HT-29 (cell line): ENCODE measurements around the gene YTHDF2. TPM values are rescaled to one million over a fixed set of nuclear protein-coding genes. Genes with fewer than 3 reads are reported as not detected.
"Not testable (repeated sequence)": the region's sequence is repeated elsewhere in the genome, so short reads cannot be mapped to it uniquely, and the experiment has no call there.

Experiments used
- DNase-seq: peaks from one replicate; pipeline ENCODE4 v3.0.0-alpha.2; 2015; ENCODE audit warnings: low spot score
- total RNA-seq: library from RNA; depleted of rRNA; stranded (reverse); fragments of >200 nt; shearing (Covaris generic); gene quantifications from 2 replicates; pipeline ENCODE4 v1.2.3, GENCODE V29; 2014

YTHDF2 gene
- total RNA-seq, 1 experiment from 2014 or later: 45.5 TPM

GRCh38 chr1:28759257-28759656 is 22.5 kb downstream of the YTHDF2 start:
- no peak for DNase-seq

DNA sequence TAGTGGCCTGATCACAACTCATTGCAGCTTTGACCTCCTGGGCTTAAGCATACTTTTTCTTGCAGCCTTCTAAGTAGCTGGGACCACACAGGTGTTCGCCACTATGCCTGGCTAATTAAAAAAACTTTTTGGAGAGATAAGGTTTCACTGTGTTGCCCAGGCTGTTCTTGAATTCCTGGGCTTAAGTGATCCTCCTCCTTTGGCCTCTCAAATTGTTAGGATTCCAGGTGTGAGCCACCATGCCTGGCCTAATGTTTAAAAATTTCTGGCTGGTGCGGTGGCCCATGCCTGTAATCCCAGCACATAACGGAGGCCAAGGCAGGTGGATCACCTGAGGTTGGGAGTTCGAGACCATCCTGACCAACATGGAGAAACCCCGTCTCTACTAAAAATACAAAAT is 24.4 kb downstream of the YTHDF2 start:
- DNase-seq: no peak

DNA sequence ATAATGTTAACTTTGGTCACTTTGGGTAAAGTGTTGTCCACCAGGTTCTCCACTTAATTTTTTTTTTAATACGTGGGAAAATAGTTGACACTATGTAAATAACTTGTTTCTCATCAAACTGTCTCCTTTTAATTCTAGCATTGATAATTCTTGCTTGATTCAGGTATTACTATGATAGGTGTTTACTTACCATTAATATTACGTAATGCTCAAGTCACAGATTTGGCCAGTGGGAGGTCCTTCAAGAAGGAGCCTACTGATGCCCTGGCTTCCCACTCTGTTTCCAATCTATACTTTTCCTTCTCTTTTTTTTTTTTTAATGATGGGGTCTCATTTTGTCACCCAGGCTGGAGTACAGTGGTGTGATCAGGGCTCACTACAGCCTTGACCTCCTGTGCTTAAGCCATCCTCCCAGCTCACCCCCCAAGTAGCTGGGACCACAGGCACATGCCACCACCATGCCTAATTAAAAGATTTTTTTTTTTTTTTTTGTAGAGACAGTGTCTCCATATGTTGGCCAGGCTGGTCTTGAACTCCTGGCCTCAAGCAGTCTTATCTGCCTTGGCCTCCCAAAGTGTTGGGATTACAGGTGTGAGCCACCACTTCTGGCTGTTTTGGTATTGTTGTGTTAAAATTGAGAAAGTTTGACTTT is 29.9 kb downstream of the YTHDF2 start:
- no peak for DNase-seq

GRCh38 chr1:28770601-28771165 is 33.9 kb downstream of the YTHDF2 start:
- no peak for DNase-seq

DNA sequence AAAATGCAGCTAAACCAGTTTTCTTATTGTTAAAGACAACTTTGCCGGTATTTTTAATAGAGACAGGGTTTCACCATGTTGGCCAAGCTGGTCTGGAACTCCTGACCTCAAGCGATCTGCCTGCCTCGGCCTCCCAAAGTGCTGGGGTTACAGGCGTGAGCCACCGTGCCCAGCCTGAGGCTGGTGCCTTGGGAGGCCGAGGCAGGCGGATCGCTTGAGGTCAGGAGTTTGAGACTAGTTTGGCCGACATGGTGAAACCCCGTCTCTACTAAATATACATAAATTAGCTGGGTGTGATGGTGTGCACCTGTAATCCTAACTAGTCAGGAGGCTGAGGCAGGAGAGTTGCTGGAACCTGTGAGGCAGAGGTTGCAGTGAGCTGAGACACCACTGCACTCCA is 35.2 kb downstream of the YTHDF2 start:
- not testable (repeated sequence) for DNase-seq

DNA sequence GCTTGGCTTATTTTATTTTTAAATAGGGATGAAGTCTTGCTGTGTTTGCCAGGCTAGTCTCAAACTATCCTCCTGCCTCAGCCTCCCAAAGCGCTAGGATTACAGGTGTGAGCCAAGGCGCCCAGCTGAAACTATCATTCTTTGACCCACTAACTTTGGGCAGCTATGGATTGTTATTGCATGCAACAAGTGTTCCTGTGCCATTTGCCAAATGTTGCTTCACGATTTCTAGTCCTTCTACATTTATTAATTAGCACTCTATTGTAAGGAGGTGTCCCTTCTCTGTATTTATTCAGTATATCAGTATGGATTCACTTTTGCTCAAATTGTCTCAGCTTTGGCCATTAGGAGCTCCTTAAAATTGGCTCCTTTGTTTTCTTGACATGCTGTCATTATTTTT is 36.4 kb downstream of the YTHDF2 start:
- DNase-seq: no peak

GRCh38 chr1:28775121-28775942 is 38.6 kb downstream of the YTHDF2 start:
- peak; percentile 77 for DNase-seq

- DNase-seq: no peak
These were observed 39.6 kb downstream of the YTHDF2 start for GRCh38 chr1:28776341-28776740.

- DNase-seq: no peak
These were observed 41.3 kb downstream of the YTHDF2 start for GRCh38 chr1:28778021-28778420.

- DNase-seq: no peak
These were observed 43.1 kb downstream of the YTHDF2 start for GRCh38 chr1:28779751-28780408.

- no peak for DNase-seq
These were observed 44.6 kb downstream of the YTHDF2 start for GRCh38 chr1:28781305-28781704.

DNA sequence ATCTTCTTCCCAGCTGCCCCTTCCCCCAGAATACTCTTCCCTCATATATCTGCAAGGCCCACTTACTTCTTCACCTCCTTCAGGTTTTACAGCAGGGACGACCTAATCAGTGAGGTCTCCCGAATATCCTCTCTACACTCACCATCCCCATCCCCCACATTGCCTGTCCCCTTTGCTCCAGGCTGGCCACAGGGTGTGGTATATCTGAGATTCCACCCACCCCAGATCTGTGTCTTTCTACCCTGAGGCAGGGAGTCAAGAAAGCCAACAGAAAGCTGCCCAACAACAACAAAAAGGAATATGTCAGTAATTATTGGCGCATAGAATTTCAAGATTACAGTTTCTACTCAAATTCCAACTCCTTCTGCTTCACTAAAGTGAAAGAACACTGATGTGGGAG is 45.3 kb downstream of the YTHDF2 start:
- no peak for DNase-seq

GRCh38 chr1:28783363-28783762 is 46.6 kb downstream of the YTHDF2 start:
- DNase-seq: no peak

DNA sequence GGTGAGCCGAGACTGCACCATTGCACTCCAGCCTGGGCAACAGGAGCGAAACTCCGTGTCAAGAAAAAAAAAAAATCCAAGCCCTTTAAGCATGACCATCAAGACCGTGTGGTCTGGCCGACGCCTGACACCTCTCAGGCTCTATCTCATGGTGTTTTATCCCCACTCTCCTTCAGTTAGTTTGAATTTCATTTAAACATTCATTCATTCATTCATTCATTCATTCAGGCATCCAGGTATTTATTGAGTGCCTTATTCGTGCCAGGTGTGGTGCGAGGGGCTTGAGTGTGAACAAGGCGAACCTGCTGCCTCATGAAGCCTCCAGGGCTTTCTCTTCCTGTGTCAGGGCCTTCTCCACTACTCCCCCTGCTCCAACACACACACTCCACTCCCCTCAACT is 52.7 kb downstream of the YTHDF2 start:
- no peak for DNase-seq

DNA sequence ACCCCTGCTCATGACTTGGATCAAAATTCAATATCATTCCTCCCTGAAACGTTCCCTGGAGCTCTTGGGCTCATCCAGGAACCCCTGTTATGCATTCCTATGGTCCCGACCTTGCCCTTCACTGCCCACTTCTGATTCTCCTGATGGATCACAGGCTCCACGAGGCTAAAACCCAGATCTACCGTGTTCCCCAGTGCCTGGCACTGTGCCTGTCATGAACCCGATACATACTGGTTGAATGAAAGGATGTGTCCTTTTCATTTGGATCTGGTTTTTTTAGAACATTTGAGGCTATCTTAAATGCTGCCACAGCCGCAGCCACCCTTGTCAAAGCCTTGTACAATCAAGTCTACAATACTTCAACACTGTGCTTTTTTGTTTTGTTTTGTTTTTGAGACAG is 53.1 kb downstream of the YTHDF2 start:
- no peak for DNase-seq

DNA sequence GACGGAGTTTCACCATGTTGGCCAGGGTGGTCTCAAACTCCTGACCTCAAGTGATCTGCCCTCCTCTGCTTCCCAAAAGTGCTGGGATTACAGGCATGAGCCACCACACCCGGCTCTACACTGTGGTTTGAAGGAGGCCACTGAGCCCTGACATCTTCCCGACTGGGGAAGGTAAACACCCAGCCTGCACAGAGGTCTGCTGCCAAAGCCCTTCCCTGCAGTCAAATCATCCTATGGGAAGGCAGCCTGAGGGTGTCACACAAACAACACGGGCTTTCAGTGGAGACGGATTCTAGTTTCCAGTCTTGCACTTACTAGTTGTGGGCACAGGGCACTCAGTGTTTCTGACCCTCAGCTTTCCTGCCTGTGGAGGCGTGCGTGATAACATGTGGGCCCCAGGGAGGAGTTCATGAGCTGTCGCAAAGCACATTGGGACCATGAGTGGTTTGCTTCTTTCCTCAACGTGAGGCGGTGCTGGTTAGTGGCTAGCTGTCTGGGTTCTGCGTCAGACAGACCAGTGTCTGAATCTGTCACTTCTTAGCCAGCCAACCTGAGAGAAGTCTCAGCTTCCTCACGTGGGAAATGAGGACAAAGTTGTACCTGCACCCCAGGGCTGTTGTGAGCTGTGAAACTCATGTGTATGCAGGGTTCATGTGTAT is 53.8 kb downstream of the YTHDF2 start:
- no peak for DNase-seq

DNA sequence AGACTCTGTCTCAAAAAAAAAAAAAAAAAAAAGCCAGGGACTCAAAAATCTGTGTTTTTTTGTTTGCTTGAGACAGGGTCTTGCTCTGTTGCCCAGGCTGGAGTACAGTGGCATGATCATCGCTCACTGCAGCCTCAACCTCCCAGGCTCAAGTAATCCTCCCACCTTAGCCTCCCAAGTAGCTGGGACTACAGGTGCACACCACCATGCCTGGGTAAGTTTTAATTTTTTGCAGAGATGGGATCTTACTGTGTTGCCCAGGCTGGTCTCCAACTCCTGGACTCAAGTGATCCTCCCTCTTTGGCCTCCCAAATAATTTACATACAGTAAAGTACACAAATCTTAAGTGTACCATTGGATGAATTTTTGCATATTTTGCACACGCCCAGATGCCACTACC is 55.2 kb downstream of the YTHDF2 start:
- not testable (repeated sequence) for DNase-seq

GRCh38 chr1:28792644-28793121 is 55.9 kb downstream of the YTHDF2 start:
- DNase-seq: no peak

DNA sequence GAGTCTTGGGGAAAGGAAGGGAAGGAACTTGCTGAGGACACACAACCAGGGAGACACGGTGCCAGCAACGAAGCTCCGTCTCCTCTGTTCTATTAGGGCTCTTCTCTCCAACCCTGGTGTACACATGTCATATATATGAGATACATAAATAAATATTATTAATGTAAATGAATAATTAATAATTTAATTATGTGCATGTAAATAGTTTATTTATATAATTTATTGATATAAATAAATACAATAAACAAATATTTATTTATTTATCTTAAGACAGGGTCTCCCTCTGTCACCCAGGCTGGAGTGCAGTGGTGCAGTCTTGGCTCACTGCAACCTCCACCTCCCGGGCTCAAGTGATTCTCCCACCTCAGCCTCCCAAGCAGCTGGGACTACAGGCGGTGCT is 57.8 kb downstream of the YTHDF2 start:
- not testable (repeated sequence) for DNase-seq

GRCh38 chr1:28796352-28797211 is 59.8 kb downstream of the YTHDF2 start:
- DNase-seq: peak; percentile 28

DNA sequence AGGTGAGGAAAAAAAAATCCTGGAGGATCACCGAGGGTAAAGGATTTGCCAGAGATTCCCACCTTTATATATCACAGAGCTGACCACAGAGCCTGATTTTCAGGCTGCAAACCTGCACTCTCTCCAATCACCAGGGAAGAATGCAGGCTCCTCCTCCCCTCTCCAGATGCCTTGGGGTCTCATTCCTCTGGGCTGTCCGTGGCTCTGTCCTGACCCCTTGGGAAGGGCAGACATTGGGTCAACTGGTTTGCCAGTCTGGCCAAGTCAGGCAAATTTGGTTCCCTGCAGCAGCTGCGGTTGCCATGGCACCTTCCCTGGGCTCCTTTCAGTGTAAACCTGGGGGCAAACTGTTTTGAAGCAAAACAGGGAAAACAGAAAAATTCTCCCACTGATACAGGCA is 63.6 kb downstream of the YTHDF2 start:
- DNase-seq: no peak
